Calu3 (cell line): ENCODE data around the gene LRRC42. TPM values are rescaled to one million over a fixed set of nuclear protein-coding genes. Genes with fewer than 3 reads are reported as not detected.

Source experiments
- BruUV-seq: library from RNA; stranded (reverse); fragments of 400-500 nt; replicated peaks from 2 replicates; lab custom pipeline; 2021; lab: Mats Ljungman, UMichigan
- CTCF ChIA-PET: fragments of 300-600 bp; sonication (Branson Sonifier 250); formaldehyde crosslinking; loops from one replicate; lab custom pipeline; 2022; ENCODE audit warnings: antibody characterized with exemption; lab: Charles Lee
- DNase-seq: peaks from one replicate; pipeline ENCODE4 v3.0.0; 2022
- H3K27ac Mint-ChIP-seq: one replicate; pipeline ENCODE4 v1.8.0; 2022; ENCODE audit warnings: mixed read lengths; ENCODE audit not compliant: unreplicated experiment
- H3K27me3 Mint-ChIP-seq: one replicate; pipeline ENCODE4 v1.8.0; 2022; ENCODE audit warnings: mixed read lengths; ENCODE audit not compliant: unreplicated experiment
- H3K36me3 Mint-ChIP-seq: one replicate; pipeline ENCODE4 v1.8.0; 2022; ENCODE audit warnings: mild to moderate bottlenecking, moderate library complexity, mixed read lengths; ENCODE audit not compliant: insufficient read depth, unreplicated experiment
- H3K4me1 Mint-ChIP-seq: one replicate; pipeline ENCODE4 v1.8.0; 2022; ENCODE audit warnings: mild to moderate bottlenecking, low read depth, mixed read lengths; ENCODE audit not compliant: unreplicated experiment
- H3K4me3 Mint-ChIP-seq: one replicate; pipeline ENCODE4 v1.8.0; 2022; ENCODE audit warnings: mild to moderate bottlenecking, low read depth, moderate library complexity, mixed read lengths; ENCODE audit not compliant: unreplicated experiment
- H3K9me3 Mint-ChIP-seq: one replicate; pipeline ENCODE4 v1.8.0; 2022; ENCODE audit warnings: low read depth, mixed read lengths; ENCODE audit not compliant: unreplicated experiment
- CTCF ChIP-seq: fragments of 200-600 bp; IDR thresholded peaks from one replicate; pipeline ENCODE4 v1.8.0; 2022; ENCODE audit warnings: antibody characterized with exemption; ENCODE audit not compliant: unreplicated experiment
- intact Hi-C: fragments of 100-400 bp; cut with micrococcal nuclease; formaldehyde crosslinking; loops from one replicate; pipeline ENCODE4 v1.10.0; 2022; ENCODE audit not compliant: unreplicated experiment
- total RNA-seq: library from RNA; stranded (reverse); gene quantifications from 2 replicates; pipeline ENCODE4 v1.2.3, GENCODE V29; 2022

LRRC42 gene
- total RNA-seq, 1 experiment from 2014 or later: 24.9 TPM

DNA sequence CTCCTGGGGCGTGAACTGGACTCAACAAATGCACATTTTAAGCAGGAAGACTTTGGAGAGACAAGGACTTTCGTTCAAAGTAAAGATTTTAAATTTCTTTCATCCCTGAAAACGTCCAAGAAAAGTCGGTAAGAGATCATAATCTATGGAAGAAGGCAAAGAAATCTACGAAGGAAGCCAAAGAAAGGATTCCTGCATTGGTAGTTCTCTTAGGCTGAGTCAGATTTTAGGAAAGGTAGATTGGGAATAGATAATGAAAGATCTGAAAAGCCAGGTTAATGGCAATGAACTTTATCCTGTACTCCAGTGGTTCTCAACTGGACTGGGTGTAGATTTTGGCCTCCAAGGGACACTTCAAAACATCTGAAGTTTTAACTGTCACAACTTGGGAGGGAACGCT is 3.1 kb upstream of the LRRC42 start:
- H3K4me3 Mint-ChIP-seq: no peak overlapping the region
- TF ChIP-seq CTCF: no peak
- CTCF ChIA-PET: no interaction called here
- H3K36me3 Mint-ChIP-seq: peaks cover 29% of the 10 kb centered on the region
- H3K27ac Mint-ChIP-seq: no peak overlapping the region
- no peaks in the 10 kb centered on the region for H3K27me3 Mint-ChIP-seq
- H3K9me3 Mint-ChIP-seq: no peaks in the 10 kb centered on the region
- DNase-seq: no peak
- intact Hi-C loops: no loop called here
- peaks cover 23% of the 10 kb centered on the region for H3K4me1 Mint-ChIP-seq
- no TSS peak for BruUV-seq

GRCh38 chr1:53943490-53944043 is 2.6 kb upstream of the LRRC42 start:
- CTCF ChIA-PET: interaction anchor here (0.6 to 0.7 kb wide), 2 partner anchors 13 to 65 kb away, joined by 3 read pairs; no protein-coding TSS in a partner anchor
- TF ChIP-seq CTCF: no peak
- intact Hi-C loops: no loop called here
- TSS peak; percentile 29 for BruUV-seq
- H3K36me3 Mint-ChIP-seq: peaks cover 29% of the 10 kb centered on the region
- no peak overlapping the region for H3K27ac Mint-ChIP-seq
- DNase-seq: no peak
- no peaks in the 10 kb centered on the region for H3K9me3 Mint-ChIP-seq
- no peaks in the 10 kb centered on the region for H3K27me3 Mint-ChIP-seq
- H3K4me3 Mint-ChIP-seq: no peak overlapping the region
- peaks cover 23% of the 10 kb centered on the region for H3K4me1 Mint-ChIP-seq

- no TSS peak for BruUV-seq
- H3K27ac Mint-ChIP-seq: peak overlapping the region; percentile 80
- CTCF ChIA-PET: interaction anchor here (1.1 to 2.6 kb wide), 5 partner anchors 14 to 84 kb away, joined by 5 to 22 read pairs (median 8); partner anchors contain the start of gene YIPF1
- DNase-seq: no peak
- intact Hi-C loops: no loop called here
- H3K9me3 Mint-ChIP-seq: no peaks in the 10 kb centered on the region
- peak overlapping the region; percentile 98 for H3K4me3 Mint-ChIP-seq
- peaks cover 29% of the 10 kb centered on the region for H3K36me3 Mint-ChIP-seq
- H3K4me1 Mint-ChIP-seq: peaks cover 23% of the 10 kb centered on the region
- H3K27me3 Mint-ChIP-seq: no peaks in the 10 kb centered on the region
- no peak for TF ChIP-seq CTCF
These were observed 1.5 kb upstream of the LRRC42 start for GRCh38 chr1:53944469-53945182.

DNA sequence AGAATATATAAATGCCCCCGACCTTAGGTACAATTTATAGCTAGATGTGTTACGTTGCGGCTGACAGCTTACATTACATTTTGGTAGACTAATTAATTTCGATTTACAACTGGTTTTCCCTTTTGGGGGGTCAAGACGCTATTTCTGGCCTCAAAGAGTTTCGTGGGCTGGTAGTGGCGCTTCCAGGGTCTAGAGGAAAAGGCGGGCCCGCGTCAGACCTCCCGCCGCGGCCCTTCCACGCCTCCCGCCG is 1.0 kb upstream of the LRRC42 start:
- no peak for TF ChIP-seq CTCF
- H3K4me1 Mint-ChIP-seq: peaks cover 23% of the 10 kb centered on the region
- peak overlapping the region; percentile 80 for H3K27ac Mint-ChIP-seq
- peak overlapping the region; percentile 98 for H3K4me3 Mint-ChIP-seq
- no peaks in the 10 kb centered on the region for H3K27me3 Mint-ChIP-seq
- DNase-seq: no peak
- intact Hi-C loops: no loop called here
- no peaks in the 10 kb centered on the region for H3K9me3 Mint-ChIP-seq
- H3K36me3 Mint-ChIP-seq: peaks cover 33% of the 10 kb centered on the region
- CTCF ChIA-PET: interaction anchor here (0.5 to 2.6 kb wide), 10 partner anchors 13 to 1248 kb away, joined by 3 to 22 read pairs (median 4); partner anchors contain the start of gene YIPF1
- BruUV-seq: no TSS peak
